Hepatocyte (in vitro differentiated cells): ENCODE results near the gene PAX7. TPM values are rescaled to one million over a fixed set of nuclear protein-coding genes. Genes with fewer than 3 reads are reported as not detected.

Experiments used
- DNase-seq: peaks from one replicate; pipeline ENCODE4 v3.0.0-alpha.2; 2016; ENCODE audit warnings: low spot score
- H2AFZ ChIP-seq: fragments of 200-600 bp; sonication (generic); 2 replicates; pipeline ENCODE4 v1.6.0; 2016; ENCODE audit warnings: antibody characterized with exemption, mild to moderate bottlenecking
- H3K27ac ChIP-seq: fragments of 200-600 bp; sonication (generic); 2 replicates; pipeline ENCODE4 v1.5.1; 2016; ENCODE audit warnings: mild to moderate bottlenecking
- H3K27me3 ChIP-seq: fragments of 200-600 bp; sonication (generic); 2 replicates; pipeline ENCODE4 v1.6.1; 2016
- H3K36me3 ChIP-seq: fragments of 200-600 bp; sonication (generic); replicated peaks from 2 replicates; pipeline ENCODE4 v1.5.1; 2016; ENCODE audit warnings: low read depth; ENCODE audit not compliant: insufficient read depth
- H3K4me1 ChIP-seq: fragments of 200-600 bp; sonication (generic); 2 replicates; pipeline ENCODE4 v1.5.1; 2016; ENCODE audit warnings: mild to moderate bottlenecking, moderate library complexity; ENCODE audit not compliant: insufficient read depth
- H3K4me2 ChIP-seq: fragments of 200-600 bp; sonication (generic); 2 replicates; pipeline ENCODE4 v1.6.0; 2016
- H3K4me3 ChIP-seq: fragments of 200-600 bp; sonication (generic); 2 replicates; pipeline ENCODE4 v1.5.1; 2016; ENCODE audit warnings: mild to moderate bottlenecking
- H3K79me2 ChIP-seq: fragments of 200-600 bp; sonication (generic); 2 replicates; pipeline ENCODE4 v1.6.0; 2017; ENCODE audit warnings: mild to moderate bottlenecking
- H3K9me2 ChIP-seq: fragments of 200-600 bp; sonication (generic); replicated peaks from 2 replicates; pipeline ENCODE4 v1.6.0; 2017; ENCODE audit warnings: mild to moderate bottlenecking; ENCODE audit not compliant: insufficient read depth
- H3K9me3 ChIP-seq: fragments of 200-600 bp; sonication (generic); 2 replicates; pipeline ENCODE4 v1.5.1; 2016; ENCODE audit warnings: low read depth, mild to moderate bottlenecking
- H4K20me1 ChIP-seq: fragments of 200-600 bp; sonication (generic); 2 replicates; pipeline ENCODE4 v1.6.0; 2016; ENCODE audit warnings: mild to moderate bottlenecking; ENCODE audit not compliant: insufficient read depth, poor library complexity, severe bottlenecking
- CTCF ChIP-seq: fragments of 200-600 bp; sonication (generic); IDR thresholded peaks from 2 replicates; pipeline ENCODE4 v1.5.1; 2016; ENCODE audit warnings: antibody characterized with exemption, mild to moderate bottlenecking; ENCODE audit not compliant: poor library complexity
- EZH2 ChIP-seq: fragments of 200-600 bp; sonication (generic); IDR thresholded peaks from 2 replicates; pipeline ENCODE4 v1.6.1; 2016; ENCODE audit warnings: antibody characterized with exemption, mild to moderate bottlenecking, borderline replicate concordance
- EZH2phosphoT487 ChIP-seq: fragments of 200-600 bp; sonication (generic); IDR thresholded peaks from one replicate; pipeline ENCODE4 v1.6.1; 2018; ENCODE audit warnings: antibody characterized with exemption, mild to moderate bottlenecking, low read depth, moderate library complexity; ENCODE audit not compliant: unreplicated experiment, severe bottlenecking
- WGBS: methylation state at CpG from one replicate; pipeline ENCODE4 v1.1.6; 2016; ENCODE audit warnings: low lambda C conversion rate; ENCODE audit errors: missing lambda C conversion rate; 5-methylcytosine and 5-hydroxymethylcytosine counted together
- polyA plus RNA-seq: library from polyadenylated mRNA; unstranded; fragments of >200 nt; fragmentation: Nextera tagmentation; extraction: Ambion mirVana; gene quantifications from 2 replicates; pipeline ENCODE4 v1.2.1, GENCODE V29; 2016
- total RNA-seq: library from RNA; depleted of rRNA; stranded (reverse); fragments of >200 nt; gene quantifications from 2 replicates; pipeline ENCODE4 v1.2.3, GENCODE V29; 2014

Gene PAX7
- total and polyA plus RNA-seq, 2 experiments from 2014 or later: not detected

GRCh38 chr1:18614069-18614735, 16.4 kb upstream of the PAX7 start:
- DNase-seq: no peak
- Histone ChIP-seq H3K79me2 (no peaks in the 10 kb centered on the region), H3K4me2 (no peak overlapping the region), H3K4me3 (no peak overlapping the region), H3K9me2 (no peaks in the 10 kb centered on the region), H3K27me3 (peaks cover 54% of the 10 kb centered on the region), H3K4me1 (no peaks in the 10 kb centered on the region), H3K36me3 (no peaks in the 10 kb centered on the region), H3K27ac (no peak overlapping the region), H2AFZ (no peak overlapping the region), H3K9me3 (no peaks in the 10 kb centered on the region), H4K20me1 (no peaks in the 10 kb centered on the region)
- TF ChIP-seq CTCF (no peak), EZH2 (no peak), EZH2phosphoT487 (no peak)
- 81% methylated on average over 7 of the region's 7 CpGs for WGBS

GRCh38 chr1:18618546-18619466, 11.8 kb upstream of the PAX7 start:
- no peak overlapping the region for H2AFZ ChIP-seq
- H3K4me1 ChIP-seq: no peaks in the 10 kb centered on the region
- peaks cover 74% of the 10 kb centered on the region for H3K27me3 ChIP-seq
- H3K4me3 ChIP-seq: no peak overlapping the region
- no peak overlapping the region for H3K27ac ChIP-seq
- H3K9me2 ChIP-seq: no peaks in the 10 kb centered on the region
- H3K36me3 ChIP-seq: no peaks in the 10 kb centered on the region
- WGBS: 69% methylated on average over 10 of the region's 10 CpGs
- H4K20me1 ChIP-seq: no peaks in the 10 kb centered on the region
- no peaks in the 10 kb centered on the region for H3K79me2 ChIP-seq
- no peak overlapping the region for H3K4me2 ChIP-seq
- no peaks in the 10 kb centered on the region for H3K9me3 ChIP-seq
- no peak for DNase-seq
- no peak for TF ChIP-seq EZH2
- TF ChIP-seq EZH2phosphoT487: no peak
- no peak for TF ChIP-seq CTCF

GRCh38 chr1:18619467-18619835, 11.2 kb upstream of the PAX7 start:
- no peak overlapping the region for H3K4me2 ChIP-seq
- no peak for DNase-seq
- H3K9me2 ChIP-seq: no peaks in the 10 kb centered on the region
- peaks cover 74% of the 10 kb centered on the region for H3K27me3 ChIP-seq
- no peak overlapping the region for H2AFZ ChIP-seq
- WGBS: 74% methylated on average over 2 of the region's 2 CpGs
- no peak overlapping the region for H3K4me3 ChIP-seq
- H4K20me1 ChIP-seq: no peaks in the 10 kb centered on the region
- TF ChIP-seq EZH2 (no peak), EZH2phosphoT487 (no peak)
- no peaks in the 10 kb centered on the region for H3K79me2 ChIP-seq
- H3K9me3 ChIP-seq: no peaks in the 10 kb centered on the region
- no peaks in the 10 kb centered on the region for H3K36me3 ChIP-seq
- no peak overlapping the region for H3K27ac ChIP-seq
- no peaks in the 10 kb centered on the region for H3K4me1 ChIP-seq

- 68% methylated on average over 8 of the region's 8 CpGs for WGBS
- Histone ChIP-seq H3K4me1 (no peaks in the 10 kb centered on the region), H3K27me3 (peaks cover 97% of the 10 kb centered on the region)
Observed at GRCh38 chr1:18628511-18628910, 2.1 kb upstream of the PAX7 start.

More at GRCh38 chr1:18628511-18628910, 2.1 kb upstream of the PAX7 start:
- TF ChIP-seq CTCF (no peak), EZH2 (no peak), EZH2phosphoT487 (no peak)
- Histone ChIP-seq H3K36me3 (no peaks in the 10 kb centered on the region), H2AFZ (no peak overlapping the region), H3K9me3 (no peaks in the 10 kb centered on the region), H4K20me1 (no peaks in the 10 kb centered on the region), H3K4me2 (no peak overlapping the region), H3K79me2 (no peaks in the 10 kb centered on the region), H3K27ac (no peak overlapping the region), H3K4me3 (no peak overlapping the region), H3K9me2 (no peaks in the 10 kb centered on the region)
- no peak for DNase-seq
